Measurements from ENCODE around the gene ADCYAP1R1.

GRCh38 chr7:31028006-31028405 lies 24.1 kb upstream of the ADCYAP1R1 start:
- TF ChIP-seq JUND (IDR thresholded peaks at IDR 0.05), result no peak
- TF ChIP-seq CTCF (IDR thresholded peaks at IDR 0.05 in 2 of 3, conservative IDR thresholded peaks at IDR 0.05 in 1 of 3; ENCODE audit: borderline replicate concordance in 1 of 3, insufficient read depth in 1 of 3, low read depth in 2 of 3, low read length in 2 of 3), result no peak
- TF ChIP-seq POLR2A (IDR thresholded peaks at IDR 0.05; ENCODE audit: borderline replicate concordance, extremely low read depth, insufficient read depth, insufficient read length), result no peak
- TF ChIP-seq ATF3 (IDR thresholded peaks at IDR 0.05), result no peak

Data from HCT116 (cell line).